GM18507 (cell line): ENCODE data around the gene STEAP3.

Experiments used
- DNase-seq: peaks from one replicate; pipeline ENCODE4 v3.0.0; 2011; ENCODE audit warnings: low read depth; ENCODE audit not compliant: insufficient read length; ENCODE audit errors: extremely low spot score
- FAIRE-seq: peaks from 2 replicates; lab custom pipeline; 2011; peaks lifted over from hg19 to GRCh38; lab: Jason Lieb, UNC

Gene STEAP3

DNA sequence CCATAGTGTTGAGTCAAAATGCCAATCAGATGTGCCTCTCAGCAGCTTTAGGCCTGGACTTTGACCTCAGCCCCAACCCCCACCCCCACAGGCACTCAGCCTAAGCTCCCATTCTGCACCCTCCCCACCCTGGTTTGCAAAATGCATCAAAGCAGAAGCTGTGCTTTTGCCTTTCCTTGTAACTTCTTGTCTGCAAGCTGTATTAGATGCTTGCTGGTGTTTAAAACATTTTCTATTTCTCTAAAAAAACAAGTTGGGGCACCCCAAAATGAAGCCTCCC, 26.6 kb upstream of the STEAP3 start:
- FAIRE-seq (no peak), DNase-seq (no peak)

DNA sequence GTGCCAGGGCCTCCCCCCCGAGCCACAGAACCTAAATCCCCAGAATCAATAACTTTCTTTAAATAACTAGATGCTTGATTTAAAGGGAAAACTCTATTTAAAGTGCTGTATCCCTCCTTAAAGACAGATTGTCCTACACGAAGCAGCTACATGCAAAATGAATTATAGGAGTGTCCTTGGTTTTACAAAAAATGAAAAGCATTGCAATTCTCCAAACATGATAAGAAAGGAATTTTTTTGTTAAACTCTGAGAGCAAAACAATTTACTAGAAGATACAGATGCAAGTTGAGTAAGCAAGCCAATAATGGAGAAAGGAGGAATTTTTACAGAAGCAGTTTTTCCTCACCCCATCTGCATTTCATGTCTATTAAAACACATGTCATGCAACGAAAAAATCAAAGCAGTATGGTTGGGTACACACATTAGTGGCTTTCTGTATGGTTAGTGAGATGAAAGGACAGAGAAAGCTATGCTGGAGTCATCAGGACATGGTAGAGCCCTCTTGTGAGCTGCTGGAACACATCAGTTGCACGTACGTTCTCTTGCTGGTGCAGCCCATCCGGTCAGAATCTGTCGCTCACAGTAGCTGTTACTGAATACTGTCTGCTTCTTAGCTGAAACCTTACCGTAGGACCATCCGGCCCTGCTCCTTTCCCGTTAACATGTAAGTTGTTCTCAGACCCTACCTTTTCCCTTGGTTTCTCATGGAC, 25.9 kb upstream of the STEAP3 start:
- FAIRE-seq, result no peak
- DNase-seq, result no peak

DNA sequence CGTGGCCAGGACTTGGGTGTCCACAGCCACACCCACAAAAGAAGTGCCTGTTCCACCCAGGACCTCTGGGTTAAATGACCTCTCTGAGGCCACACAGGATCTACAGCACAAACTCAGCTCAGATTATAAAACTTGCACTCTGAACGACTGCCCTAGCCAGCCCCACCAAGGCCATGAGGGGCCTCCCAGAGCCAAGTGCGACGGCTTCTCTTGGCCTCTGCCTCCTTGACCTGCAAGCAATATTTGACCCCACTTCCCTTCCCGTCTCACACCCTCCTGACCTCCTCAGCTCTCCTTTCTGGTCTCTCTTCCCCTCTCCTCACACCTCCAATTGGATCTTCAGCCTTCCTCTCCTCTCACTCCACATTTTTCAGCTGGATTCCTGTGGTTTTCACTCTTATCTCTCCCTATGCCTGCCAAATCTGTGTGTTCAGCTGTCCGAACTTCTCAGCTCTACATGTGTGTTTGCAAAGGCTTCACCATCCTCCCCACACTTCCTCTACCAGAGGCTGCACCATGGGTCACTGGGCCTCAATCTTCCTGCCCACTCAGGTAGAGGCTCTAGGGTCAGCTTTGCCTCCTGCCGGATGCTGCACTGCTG, 25.3 kb upstream of the STEAP3 start:
- no peak for DNase-seq
- no peak for FAIRE-seq

GRCh38 chr2:119201815-119202214, 21.8 kb upstream of the STEAP3 start:
- FAIRE-seq (no peak), DNase-seq (no peak)

DNA sequence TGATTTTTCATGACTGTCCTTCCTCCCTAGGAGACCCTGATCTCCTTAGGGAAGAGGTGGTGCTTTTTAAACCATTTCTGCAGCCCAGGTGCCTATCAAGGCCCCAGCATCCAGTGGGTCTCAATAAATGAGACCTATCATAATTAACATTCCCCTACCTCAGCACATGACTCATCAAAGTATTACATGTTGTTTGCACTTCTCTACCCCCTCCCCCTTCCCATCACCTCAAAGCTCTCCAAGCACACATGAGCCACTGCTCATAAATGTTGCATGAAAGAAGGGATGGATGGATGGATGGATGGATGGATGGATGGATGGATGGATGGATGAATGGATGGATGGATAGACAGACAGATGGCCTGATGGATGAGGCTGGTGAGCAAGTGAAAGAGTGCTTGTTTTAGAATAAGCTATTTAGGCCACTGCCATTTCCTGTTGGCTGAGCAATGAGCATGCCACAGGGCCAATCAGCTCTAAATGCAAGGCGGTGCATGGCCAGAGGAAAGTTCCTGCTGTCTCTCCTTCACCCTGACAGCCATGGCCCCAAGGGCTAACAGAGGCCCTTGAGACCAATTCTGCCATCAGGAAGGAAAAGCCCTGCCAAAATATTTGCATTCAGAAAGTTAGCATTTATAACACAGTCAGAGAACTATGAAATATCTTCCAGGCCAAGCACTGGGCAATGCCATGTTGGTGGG, 20.9 kb upstream of the STEAP3 start:
- FAIRE-seq (no peak), DNase-seq (no peak)

GRCh38 chr2:119204525-119204924, 19.1 kb upstream of the STEAP3 start:
- DNase-seq (no peak), FAIRE-seq (no peak)

DNA sequence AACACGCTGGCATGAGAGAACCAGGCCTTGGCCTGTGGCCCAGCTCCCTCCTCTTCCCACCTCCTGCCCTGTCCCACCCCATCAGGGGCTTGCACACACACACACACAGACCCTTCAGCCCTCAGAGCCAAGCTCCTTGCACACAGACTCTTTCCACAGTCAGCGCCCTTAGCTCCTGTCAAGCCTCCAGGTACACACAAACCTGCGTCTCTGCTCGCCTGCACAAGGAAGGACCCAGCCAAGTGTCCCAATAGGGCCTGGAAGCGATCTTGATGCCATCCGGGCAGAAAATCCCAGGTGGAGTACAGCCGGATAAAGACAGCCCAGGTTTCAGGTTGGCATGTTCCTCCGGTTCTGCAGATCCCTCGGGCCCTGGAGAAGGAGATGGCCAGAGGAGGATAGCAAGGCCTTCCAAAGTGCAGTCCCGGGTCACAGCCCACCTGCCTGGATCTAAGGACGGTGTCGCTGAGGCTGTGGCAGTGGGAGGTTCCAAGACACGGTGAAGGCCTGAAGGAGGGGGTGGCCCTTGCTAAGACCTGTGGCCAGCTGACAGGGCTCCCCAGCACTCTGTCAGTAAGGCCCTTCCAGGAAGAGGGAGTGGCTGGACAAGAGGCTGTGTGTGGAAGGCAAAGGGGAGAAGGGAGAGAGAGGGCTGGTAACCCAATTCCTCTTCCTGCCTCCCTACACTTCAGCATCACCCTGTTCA, 18.5 kb upstream of the STEAP3 start:
- no peak for DNase-seq
- no peak for FAIRE-seq

- no peak for DNase-seq
- no peak for FAIRE-seq
Observed at GRCh38 chr2:119206201-119206600, 17.4 kb upstream of the STEAP3 start.

GRCh38 chr2:119207447-119207846, 16.2 kb upstream of the STEAP3 start:
- DNase-seq (no peak), FAIRE-seq (no peak)

GRCh38 chr2:119208791-119209203, 14.8 kb upstream of the STEAP3 start:
- FAIRE-seq, result no peak
- DNase-seq, result no peak

DNA sequence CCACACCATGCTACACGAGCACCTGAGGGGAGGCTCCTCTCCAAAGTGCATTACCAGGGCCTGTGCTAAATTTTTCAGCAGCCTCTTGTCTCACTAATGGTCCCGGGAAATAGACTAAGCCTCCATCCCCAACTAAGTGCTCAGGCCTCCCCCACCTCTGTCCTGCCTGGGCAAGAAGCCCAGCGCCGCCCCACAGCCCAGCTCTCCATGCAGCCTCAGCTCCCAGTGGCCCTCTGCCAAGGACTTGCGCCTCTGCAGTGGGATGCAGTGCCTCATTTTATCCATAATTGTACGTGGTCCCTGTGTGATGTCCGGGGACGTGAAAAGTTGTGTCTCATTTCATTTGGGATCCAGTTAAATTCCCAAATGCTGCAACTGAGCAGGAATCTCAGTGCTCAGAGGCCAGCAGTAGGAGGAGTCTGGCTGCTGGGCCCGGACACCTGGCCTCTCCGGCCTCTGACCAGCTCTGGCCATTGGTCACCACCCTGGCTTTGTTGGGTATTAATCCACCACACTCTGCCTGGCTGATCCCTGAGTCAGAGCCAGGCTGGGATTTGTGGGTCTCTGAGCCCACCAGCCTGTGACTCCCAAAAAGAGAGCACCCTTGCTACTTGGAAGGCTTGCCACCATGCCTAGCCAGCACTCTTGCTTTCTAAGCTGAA, 11.4 kb upstream of the STEAP3 start:
- no peak for DNase-seq
- FAIRE-seq, result no peak

DNA sequence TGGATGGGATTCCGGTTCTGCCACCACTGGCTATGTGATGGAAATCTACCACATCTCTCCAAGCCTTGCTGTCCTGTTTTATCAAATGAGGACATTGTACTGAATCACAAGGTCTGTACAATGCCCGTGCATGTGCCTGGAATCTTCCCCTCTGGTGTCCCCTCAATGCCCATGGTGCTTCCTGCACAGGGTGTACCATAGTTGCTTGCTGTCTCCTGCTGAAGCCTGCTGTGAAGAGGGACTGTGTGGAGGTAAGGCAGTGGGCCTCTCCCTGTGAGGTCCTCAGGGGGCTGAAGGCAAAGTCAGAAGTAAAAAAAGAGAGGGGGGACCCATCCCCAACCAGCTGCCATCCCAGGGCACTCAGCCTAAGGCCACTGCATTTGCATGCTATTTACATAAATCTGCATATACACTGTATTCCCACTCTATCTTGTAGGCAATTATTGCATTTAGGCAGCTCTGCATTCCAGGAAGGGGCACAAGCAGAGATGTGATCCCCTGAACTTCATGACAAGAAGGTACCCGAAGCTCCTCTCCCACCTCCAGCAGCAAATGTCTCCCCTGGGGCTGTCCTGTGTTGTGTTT, 9.1 kb upstream of the STEAP3 start:
- FAIRE-seq, result no peak

GRCh38 chr2:119216994-119217393, 6.6 kb upstream of the STEAP3 start:
- no peak for FAIRE-seq
- DNase-seq, result no peak

More for the DNA sequence above, 9.1 kb upstream of the STEAP3 start:
- DNase-seq, result no peak

- FAIRE-seq, result no peak
- no peak for DNase-seq
Observed at GRCh38 chr2:119218478-119219064, 5.1 kb upstream of the STEAP3 start.

DNA sequence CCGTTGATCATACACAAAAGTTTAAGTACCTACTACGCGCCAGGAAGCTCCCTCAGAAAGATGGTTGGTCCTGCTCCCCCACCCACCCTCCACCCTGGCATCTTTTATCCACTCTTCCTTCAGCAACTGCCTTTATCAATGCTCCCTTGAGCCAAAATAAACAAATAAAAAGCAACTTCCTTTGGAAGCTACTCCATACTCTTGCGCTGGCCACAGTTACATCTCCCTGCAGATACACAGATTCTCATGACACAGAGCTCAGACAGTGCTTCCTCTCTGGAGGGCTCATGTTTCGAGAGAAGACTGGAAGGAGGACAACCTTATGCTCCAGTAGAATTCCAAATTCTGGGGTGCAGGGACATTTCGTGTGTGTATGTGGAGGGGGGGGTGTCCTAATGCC, 3.8 kb upstream of the STEAP3 start:
- FAIRE-seq (no peak), DNase-seq (no peak)

DNA sequence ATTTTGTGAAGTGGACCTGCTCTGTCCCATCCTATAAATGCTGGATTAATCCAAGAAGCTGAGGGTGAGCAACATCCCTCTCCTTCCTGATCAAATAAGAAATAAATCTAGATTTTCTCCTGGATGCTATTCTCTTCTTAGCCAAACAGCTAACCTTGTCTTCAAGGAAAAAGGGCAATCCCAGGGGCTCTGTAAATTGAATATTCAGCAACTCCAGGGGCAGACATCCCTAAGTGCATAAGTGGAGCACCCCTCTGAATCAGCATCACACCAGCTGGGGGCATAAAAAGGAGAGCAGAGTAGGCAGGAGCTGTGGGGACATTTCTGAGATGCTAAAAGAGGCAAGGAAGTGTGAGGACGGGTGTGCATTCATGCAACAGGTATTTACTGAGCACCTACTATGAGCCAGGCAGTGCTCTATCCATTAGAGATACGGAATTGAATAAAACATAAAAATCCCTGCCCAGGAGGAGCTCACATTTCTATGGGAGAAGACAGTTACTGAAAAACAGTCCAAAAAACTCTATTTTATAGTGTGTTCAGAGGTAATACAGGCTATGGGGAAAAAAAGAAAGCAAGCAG, 2.8 kb upstream of the STEAP3 start:
- DNase-seq (no peak), FAIRE-seq (no peak)

- no peak for FAIRE-seq
Observed at GRCh38 chr2:119221609-119222008, 2.0 kb upstream of the STEAP3 start.

DNA sequence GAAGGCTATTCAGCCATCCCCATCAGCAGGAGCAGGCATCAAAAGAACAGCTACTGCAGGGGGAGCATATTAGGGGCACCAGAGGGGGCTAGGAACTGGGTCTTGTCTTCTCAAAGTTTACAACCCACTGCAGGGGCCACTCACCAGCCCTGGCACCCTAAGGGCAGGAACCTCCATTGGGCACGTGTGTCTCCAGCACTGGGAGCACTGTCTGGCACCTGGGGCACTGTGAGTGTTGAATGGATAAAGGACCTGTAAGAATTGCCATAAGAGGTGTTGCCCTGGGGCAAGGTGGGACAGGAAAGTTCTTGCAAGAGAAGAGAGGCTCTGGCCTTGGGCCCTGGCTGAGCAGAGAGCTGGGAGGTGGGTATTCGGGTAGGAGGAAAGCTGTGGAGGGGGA, 1.4 kb upstream of the STEAP3 start:
- no peak for DNase-seq
- no peak for FAIRE-seq

More at GRCh38 chr2:119221609-119222008, 2.0 kb upstream of the STEAP3 start:
- DNase-seq, result no peak
